ENCODE results near the gene INSRR. TPM values are rescaled to one million over a fixed set of nuclear protein-coding genes. Genes with fewer than 3 reads are reported as not detected.

Gene INSRR
- total RNA-seq, 2 donors from 2014 or later, result under 0.01 TPM; not detected in 1

GRCh38 chr1:156892190-156893047, 33.5 kb upstream of the INSRR start:
- H3K27ac ChIP-seq, result peak overlapping the region in 1 of 4 donors; percentile 29
- peak; percentile 68 to 83 (median 77) for TF ChIP-seq CTCF (IDR thresholded peaks at IDR 0.05)
- no peak for TF ChIP-seq POLR2A (IDR thresholded peaks at IDR 0.05)
- H3K27me3 ChIP-seq, result peaks cover 0 to 13% of the 10 kb centered on the region in 2 donors
- intact Hi-C loops (cut with DNase I), result no loop called here
- H3K36me3 ChIP-seq (replicated peaks in 1 of 2; ENCODE audit: insufficient read depth in 1 of 2, low read depth in 2 of 2), result no peaks in the 10 kb centered on the region
- 3 to 8% methylated on average over 40 to 47 of the region's 48 CpGs for WGBS, 2 donors
- no peak overlapping the region for H3K4me3 ChIP-seq
- ATAC-seq, result peak; percentile 81
- peaks cover 12% of the 10 kb centered on the region for H3K4me1 ChIP-seq
- DNase-seq, result peak; percentile 85 to 90 (median 87)
- H3K9me3 ChIP-seq, result no peaks in the 10 kb centered on the region

- no peak overlapping the region for H3K27ac ChIP-seq
- intact Hi-C loops (cut with DNase I), result loop anchor here (10.0 kb wide), 1 partner anchor 195 kb away; no protein-coding TSS in a partner anchor
- 41 to 42% methylated on average over 8 of the region's 8 CpGs for WGBS, 2 donors
- no peaks in the 10 kb centered on the region for H3K9me3 ChIP-seq
- TF ChIP-seq POLR2A (IDR thresholded peaks at IDR 0.05) (no peak), CTCF (IDR thresholded peaks at IDR 0.05) (peak; percentile 69 to 81 (median 78))
- DNase-seq (peak; percentile 85 to 92 (median 86)), ATAC-seq (peak; percentile 75)
- H3K36me3 ChIP-seq (replicated peaks in 1 of 2; ENCODE audit: insufficient read depth in 1 of 2, low read depth in 2 of 2), result no peaks in the 10 kb centered on the region
- H3K4me3 ChIP-seq, result no peak overlapping the region
- peaks cover 12% of the 10 kb centered on the region for H3K4me1 ChIP-seq
- peaks cover 0 to 13% of the 10 kb centered on the region in 2 donors for H3K27me3 ChIP-seq
Measured at GRCh38 chr1:156889802-156890580, 31.1 kb upstream of the INSRR start.

- DNase-seq, result no peak
- intact Hi-C loops (cut with DNase I), result loop anchor here (10.0 kb wide), 1 partner anchor 193 kb away; no protein-coding TSS in a partner anchor
- ATAC-seq, result no peak
- Histone ChIP-seq H3K4me3 (no peak overlapping the region), H3K4me1 (peaks cover 9% of the 10 kb centered on the region), H3K36me3 (replicated peaks in 1 of 2; ENCODE audit: insufficient read depth in 1 of 2, low read depth in 2 of 2) (no peaks in the 10 kb centered on the region), H3K9me3 (no peaks in the 10 kb centered on the region), H3K27me3 (peaks cover 0 to under 1% of the 10 kb centered on the region in 2 donors), H3K27ac (no peak overlapping the region)
- no peak for TF ChIP-seq CTCF (IDR thresholded peaks at IDR 0.05)
- no peak for TF ChIP-seq POLR2A (IDR thresholded peaks at IDR 0.05)
- 14 to 24% methylated on average over 6 of the region's 6 CpGs for WGBS, 2 donors
Measured at GRCh38 chr1:156887734-156888133, 28.8 kb upstream of the INSRR start.

- Histone ChIP-seq H3K36me3 (replicated peaks in 1 of 2; ENCODE audit: insufficient read depth in 1 of 2, low read depth in 2 of 2) (no peaks in the 10 kb centered on the region), H3K4me3 (no peak overlapping the region), H3K27ac (no peak overlapping the region), H3K9me3 (no peaks in the 10 kb centered on the region), H3K4me1 (peaks cover 4% of the 10 kb centered on the region), H3K27me3 (no peaks in the 10 kb centered on the region)
- WGBS, 2 donors, result 25 to 27% methylated on average over 3 of the region's 3 CpGs
- no peak for ATAC-seq
- DNase-seq, result no peak
- intact Hi-C loops (cut with DNase I), result loop anchor here (10.0 kb wide), 1 partner anchor 193 kb away; no protein-coding TSS in a partner anchor
- TF ChIP-seq POLR2A (IDR thresholded peaks at IDR 0.05), result no peak
- no peak for TF ChIP-seq CTCF (IDR thresholded peaks at IDR 0.05)
Measured at GRCh38 chr1:156887317-156887716, 28.4 kb upstream of the INSRR start.

Data from body of pancreas (tissue), 4 donors.